ENCODE measurements around the gene HDAC9.

HDAC9 gene

DNA sequence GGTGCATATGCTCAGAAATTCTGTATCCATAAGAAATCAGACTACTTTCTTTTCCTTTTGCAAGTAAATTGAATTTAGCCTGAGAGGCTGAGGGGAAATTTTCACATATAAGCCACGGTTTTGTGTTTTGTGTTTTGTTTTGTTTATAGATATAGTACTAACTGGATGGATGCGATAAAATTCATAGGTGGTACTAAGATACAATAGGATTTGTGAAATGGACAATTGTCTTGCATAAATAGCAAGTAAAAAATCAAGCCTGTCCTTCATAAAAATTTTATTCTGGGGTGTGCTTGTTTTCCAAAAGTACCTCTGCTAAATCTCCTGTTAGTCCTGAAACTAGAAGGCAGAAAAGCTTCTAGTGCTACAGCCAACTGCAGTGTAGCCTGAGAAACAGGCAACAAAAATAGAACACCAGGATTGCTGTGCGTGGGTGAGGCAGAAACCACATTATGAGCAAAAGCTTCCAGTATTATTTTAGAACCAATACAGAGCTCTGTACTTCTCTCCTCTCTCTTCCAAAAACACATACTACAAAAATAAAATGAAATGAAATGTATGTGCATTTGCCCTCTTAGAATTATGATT lies 634 bp upstream of the HDAC9 start:
- peak; percentile 73 for DNase-seq

DNA sequence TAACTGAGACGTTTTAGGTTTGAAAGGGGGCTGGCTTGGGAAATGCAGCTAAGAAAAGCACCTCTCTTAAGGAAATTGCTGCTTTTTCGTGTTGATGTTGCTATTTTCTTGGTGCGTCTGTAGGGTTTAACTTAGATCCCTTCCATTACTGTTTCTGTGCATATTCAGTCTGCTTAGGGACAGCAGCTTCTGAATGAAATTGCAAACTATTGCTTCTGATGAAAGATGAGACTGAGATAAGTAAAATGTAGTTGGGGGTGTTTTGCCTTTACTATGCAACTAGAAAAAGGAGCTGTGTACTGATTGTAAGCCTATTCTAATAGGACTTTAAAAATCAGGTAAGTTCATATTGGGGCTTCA lies 772 bp downstream of the HDAC9 start:
- DNase-seq, result no peak

DNA sequence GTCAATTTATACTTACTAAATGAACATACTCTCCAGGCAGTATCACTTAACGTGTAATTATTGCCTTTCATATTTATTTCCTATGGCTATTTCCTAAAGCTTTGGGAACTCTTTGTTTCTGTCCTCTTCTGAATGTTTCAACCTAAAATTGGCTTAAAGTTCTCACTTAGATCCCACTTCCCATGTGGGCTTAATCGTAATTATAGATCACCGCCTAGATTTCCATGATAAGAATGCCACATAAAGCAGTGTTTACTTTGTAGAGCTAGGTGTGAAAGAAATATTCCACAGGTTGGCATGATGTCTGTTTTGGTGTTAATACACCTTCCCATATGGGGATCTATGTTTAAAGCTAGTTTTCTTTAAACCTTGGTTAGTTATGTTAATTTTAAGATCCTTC lies 1.5 kb downstream of the HDAC9 start:
- DNase-seq, result no peak

DNA sequence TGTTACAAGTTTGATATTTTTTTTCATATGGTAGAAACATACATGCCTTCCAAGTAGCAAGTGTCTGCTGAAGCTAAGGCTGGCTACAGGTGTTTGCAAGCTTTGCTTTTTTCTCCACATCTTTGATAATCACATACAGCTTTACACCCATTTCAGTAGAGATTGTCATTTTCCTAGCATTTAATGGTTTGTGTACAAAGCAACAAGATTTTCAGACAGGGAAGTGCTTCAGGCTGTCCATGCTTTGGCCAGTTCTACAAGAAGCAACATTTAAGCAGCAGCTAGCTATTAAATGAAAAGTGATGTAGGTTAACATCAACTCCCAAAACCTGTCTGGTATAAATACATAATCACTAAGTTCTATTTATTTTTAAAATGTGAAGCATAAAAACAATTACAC lies 2.3 kb downstream of the HDAC9 start:
- no peak for DNase-seq

DNA sequence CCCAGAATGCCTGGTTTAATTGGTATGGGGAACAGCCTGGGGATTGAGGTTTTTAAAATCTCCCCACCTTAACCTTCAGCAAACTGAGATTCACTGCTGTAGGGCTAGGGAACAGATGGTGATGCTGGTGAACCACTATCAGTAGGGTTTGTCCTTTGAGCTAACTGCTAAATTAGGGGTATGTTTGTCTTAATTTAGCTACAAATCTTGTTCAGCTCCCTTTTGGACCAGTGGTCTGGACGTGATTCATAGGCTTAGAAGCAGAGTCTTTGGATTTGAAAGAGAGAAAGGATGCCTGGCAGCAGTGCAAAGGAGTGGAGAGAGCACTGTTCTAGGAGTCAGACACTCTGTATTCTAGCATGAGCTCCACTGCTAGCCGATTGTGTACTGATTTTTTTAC lies 2.8 kb downstream of the HDAC9 start:
- DNase-seq, result no peak

DNA sequence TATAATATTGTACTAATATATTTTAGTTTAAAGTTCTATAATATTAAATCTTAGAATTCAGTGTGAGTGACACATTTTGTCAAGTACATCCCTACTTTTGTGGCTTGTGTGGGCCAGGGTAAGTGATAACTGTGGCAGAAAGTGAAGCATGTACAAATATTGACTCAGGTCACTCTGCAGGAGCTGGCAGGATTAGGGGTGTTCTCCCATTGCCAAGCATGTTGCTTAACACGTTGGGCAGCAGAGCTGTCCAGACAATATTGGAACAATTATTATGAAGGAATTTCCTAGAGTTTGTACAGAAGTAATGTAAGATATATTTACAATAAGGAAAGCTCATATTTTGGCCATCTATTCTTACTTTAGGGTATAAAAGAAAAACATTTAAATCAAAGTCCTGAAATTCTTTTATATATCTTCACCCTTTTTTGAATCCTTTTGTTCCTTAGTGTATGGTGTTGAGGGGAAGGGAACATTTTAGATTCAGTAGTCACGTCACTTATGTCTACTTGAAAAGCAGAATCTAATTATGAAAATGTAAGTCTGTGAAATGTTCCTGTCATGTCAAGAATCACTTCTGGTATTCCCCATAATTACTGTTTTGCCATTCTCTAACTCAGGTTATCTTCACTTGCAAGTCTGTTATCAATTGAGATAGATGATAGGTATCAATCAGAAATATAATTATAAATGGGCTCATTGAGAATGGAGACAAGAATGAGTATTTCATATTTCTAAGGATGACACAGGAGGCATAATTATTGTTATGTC lies 4.0 kb downstream of the HDAC9 start:
- DNase-seq, result no peak

DNA sequence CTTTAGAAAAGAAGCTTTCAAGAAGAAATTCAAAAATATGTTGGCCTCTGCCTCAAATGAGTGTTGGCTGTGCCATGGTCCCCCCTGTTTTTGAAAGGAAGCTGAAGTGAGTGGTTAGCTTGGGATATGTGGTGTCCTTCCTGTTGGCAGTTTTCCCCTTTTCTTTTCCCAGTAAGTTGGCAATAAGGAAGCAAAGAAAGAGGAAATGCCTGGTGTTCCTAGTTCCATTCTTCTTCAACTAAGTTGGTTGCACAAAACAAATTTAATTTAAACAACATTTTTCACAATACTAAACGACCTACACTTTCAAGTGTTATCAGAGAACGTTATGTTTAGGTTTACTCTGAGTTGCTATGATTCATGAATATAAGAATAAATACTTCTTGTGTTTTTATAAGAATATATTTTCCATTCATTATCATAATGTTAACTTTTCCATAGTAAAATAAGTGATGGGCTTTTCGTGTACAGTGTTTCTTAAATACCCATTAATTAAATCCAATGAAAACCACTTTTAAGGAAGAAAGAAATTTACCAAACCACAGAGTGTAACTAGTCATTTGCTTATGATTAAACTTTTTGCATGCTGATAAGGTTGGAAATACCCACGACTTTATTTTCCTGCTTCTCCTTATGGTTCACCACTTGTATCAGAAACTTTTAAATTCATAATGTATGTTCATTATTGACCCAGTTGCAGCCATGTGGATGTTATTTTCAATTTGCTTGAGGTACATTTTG lies 7.7 kb downstream of the HDAC9 start:
- DNase-seq, result no peak

DNA sequence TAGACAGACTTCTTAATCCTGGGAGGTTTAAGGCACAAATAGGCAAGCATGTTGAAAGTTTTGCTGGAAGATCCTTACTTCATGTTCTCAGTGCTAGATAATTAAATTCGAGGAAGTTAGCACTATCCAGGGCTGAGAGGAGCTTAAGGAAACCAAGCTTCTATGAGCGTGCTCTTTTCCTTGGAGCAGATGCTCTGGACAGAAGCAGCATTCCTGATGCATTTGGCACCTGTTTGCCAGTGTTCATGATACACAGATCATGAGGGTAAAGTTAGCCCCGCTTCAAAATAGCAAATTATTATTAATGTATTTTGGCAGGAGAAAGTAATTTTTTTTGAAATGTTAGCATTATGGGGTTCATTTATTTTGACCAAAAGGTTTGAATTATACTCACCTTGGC lies 9.4 kb downstream of the HDAC9 start:
- no peak for DNase-seq

DNA sequence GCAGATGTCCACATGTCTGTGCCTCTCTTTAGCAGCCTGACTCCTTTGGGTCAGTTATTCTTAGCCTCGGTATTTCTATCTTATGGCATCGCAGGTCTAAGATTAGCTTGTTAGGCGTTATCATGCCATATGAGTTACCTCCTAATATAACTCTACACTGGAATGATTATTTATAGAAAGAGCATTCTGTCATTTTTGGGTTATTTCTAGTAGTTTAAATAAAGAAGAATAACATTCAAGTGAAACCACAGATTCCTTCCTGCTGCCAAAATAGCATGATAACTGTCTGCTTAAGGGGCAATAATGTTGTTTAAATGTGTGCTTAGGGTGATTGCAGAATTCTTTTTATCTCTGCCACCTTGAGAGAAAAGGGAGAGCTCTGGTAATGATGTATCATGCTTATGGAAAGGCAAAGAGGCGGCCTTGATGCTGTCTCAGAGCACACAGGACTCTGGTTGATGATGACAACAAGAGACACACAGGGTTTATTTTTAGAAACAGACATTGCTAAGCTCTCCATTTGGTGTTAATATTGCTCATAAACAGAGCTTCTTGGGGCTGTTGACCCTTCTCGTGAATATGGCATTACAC lies 10.4 kb downstream of the HDAC9 start:
- no peak for DNase-seq

DNA sequence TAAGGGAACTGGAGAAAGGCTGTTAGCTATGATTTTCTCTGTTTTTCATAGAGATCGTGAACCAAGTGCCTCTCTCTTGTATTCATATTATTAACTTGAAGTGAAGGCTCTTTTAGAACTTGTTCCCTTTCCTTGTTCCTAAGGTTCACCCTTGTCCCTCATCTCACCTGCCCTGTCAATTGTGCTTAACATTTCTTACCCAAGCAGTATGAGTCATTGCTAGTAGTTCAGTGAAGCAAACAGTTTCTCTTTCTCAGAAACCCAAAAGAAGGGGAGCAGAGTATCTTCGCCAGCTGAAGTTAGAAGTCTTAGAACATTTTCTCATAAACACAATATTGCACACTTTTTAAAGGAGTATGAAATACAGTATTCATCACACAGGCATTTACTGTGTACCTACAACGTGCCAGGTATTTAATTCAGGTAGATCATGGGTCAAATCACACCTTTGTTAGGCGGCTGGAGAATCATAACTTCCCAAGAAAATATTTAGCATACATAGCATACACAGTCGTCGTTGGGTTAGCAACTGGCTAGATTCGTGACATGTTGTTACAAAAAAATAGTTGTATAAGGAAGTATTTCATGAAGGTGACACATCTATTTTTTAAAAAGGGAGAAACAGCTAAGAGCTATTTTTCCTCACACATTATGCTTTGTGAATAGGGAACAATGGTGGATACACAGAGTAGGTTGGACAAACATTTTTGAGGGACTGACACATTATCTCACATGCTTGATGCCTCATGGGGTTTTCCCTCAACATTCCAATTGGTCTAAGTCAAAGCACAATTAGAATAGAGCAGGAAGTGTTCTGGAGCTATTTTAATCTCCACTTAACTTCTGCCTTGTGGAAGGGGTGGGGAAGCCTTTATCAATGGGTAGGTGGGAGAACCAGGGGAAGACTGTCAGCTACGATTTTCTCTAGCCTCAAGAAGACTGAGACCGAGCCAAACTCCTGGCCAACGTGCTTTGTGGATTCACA lies 13.2 kb downstream of the HDAC9 start:
- peak; percentile 94 for DNase-seq

DNA sequence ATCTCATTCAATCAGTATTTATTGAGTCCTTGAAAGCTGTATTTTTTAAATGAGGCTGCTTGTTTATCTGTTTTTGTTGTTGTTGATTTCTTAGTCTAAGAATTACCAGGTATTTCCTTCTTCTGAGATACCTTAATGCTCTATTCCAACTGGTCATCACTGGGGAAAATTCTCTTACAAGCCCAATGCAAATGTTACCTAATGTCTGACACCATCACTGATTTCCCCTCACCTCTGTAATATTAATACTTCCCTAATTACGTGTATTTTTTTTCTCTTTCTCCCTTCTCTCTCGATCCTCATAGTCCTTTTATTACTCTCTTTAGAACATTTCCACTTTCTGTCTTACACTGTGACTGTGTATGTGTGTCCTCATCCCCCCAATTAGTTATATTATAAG lies 13.9 kb downstream of the HDAC9 start:
- DNase-seq, result no peak

DNA sequence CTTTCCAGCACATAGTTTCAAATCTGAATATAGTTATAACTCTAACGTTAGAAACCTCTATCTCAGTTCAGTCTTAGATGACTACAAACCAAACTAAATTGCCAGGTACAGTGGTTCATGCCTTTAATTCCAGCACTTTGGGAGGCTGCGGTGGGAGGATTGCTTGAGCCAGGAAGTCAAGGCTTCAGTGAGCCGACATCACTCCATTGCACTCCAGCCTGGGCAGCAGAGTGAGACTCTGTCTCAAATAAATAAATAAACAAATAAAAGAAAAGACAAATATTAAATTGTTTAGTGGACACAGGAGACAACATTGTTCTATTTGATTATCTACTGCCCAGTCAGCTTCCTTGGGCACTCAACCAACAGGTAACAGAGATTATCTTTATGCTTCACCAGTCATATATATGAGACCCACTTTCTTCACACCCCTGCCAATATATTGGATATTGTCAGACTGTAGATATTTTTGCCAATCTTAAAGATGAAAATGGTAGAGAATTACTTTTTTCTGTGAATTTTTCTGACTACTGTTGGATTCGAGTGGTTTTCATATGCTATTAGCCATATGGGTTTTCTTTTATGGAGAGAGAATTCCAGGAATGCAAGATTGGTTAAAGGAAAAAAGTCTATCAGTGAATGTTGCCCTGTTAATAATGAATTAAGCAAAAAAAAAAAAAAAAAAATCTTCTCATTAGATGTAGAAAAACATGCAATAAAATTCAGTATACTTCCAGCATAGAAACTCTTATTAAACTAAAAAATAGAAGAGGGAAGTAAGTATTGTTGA lies 16.0 kb downstream of the HDAC9 start:
- peak; percentile 56 for DNase-seq

DNA sequence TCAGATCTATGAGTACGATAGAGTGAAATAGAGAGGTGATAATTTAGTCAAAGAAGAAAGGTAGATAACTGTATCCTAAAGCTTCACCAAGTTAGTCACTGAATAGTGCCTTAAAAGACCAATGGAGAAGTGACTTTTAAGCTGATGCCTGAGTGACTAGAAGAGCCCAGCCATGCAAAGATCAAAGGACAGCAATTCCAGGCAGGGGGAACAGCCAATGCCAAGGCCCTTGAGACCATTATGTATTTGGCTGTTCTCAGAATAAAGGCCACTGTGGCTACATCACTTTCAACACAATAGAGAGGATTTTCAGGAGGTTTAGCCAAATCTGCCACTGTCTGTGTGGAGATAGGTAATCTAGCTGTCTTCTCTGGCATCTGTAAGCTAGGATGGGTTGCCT lies 17.8 kb downstream of the HDAC9 start:
- no peak for DNase-seq

DNA sequence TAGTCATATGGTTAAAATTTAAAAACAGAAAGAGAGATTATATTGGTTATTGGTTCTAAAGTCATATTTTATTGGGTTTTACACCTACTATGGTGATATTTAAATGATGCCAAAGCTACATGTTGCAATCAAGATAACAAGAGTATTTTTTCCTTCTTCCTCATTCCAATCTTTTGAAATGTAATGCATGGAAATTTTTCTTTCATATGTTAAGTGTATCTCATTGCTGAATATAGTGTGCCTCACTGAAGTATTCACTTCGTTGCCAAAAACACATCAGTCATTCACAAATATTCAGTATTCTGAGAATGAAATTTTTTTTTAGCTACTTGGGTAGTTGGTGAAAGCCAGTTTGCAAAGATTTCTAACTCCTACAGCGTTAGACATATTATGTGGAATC lies 19.5 kb downstream of the HDAC9 start:
- DNase-seq, result no peak

DNA sequence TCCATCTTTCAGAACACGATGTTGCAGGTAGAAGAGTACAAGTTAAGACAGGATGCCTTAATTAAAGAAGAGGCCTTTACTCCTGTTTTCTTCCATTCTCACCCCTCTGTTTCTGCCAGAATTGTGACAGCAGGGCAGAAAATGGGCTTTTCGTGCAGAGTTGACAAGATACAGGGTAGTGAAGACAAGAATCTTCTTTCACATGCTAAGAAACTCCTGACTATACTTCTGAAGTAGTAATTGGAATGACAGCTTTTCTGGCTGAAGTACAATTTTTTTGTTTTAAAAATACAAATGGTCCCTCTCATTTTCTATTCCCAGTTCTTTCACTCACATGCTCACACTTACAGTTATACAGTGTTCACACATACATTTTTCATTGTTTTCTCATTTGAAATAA lies 22.1 kb downstream of the HDAC9 start:
- no peak for DNase-seq

DNA sequence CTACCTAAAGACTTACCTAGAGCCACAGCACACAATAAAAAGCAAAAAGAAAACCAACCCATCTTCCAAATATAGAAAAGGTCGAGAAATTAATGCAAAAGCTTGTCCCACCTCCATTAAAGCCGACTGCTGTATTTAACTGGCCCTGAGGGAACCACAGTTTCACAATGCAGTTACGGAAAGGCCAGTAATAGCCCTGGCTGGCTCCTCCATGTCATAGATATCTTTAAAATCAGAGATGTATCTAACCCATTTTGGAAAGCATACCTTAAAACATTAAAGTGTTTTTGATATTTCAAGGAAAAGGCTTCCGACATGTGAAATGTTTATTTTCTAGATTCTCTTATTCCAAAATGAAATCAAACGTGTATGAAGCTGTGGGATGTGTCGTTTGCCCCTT lies 23.0 kb downstream of the HDAC9 start:
- DNase-seq, result no peak

DNA sequence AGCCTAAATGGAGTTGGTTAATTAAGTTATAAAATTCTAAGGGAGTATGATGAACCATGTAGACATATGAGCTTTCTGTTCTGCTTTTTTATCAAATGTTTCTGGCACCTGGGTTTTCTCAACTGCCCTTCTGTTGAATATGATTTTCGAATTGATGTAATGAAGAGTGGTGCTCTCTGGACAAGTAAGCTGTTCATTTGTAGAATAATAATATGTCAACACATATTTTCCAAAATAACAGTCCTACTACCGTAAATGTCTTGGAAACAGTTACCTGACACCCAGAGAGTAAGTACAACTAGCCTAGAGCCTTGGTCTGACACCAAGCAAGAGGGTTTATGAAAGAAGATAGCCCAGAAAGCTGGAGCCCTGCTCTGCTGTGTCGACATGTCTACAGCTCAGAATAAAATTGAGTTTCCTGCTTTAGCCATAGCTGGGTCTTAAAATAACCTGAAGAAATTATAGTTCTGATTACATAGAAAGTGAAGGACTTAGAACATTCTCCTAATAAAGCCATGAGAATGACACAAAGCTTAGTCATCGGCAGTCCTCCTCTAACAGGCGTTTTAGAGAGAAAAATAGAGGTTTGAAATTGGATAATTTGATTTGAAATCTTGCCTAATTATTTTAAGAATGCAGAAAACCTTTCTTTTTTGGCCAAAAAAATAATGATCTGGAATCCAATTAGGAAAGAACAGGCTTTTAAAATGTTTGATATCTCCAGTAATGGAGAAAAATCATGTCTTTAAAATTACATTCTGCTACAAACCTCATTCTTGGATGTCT lies 25.1 kb downstream of the HDAC9 start:
- peak; percentile 19 for DNase-seq

DNA sequence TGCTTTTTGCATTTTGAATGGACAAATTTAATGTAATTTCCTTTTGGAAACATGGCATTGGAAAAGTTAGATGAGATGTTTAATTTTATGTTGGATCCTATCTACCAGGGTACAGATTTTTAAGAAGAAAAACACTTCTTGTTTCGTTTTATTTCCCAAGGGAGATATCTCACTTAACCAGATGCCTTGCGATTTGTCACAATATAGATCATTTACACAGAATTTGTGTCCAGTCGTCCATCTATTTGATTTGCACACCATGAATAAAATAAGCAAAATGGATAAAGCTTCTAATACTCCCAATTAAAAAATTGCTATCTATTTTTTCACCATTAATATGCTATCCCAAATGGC lies 25.7 kb downstream of the HDAC9 start:
- no peak for DNase-seq

DNA sequence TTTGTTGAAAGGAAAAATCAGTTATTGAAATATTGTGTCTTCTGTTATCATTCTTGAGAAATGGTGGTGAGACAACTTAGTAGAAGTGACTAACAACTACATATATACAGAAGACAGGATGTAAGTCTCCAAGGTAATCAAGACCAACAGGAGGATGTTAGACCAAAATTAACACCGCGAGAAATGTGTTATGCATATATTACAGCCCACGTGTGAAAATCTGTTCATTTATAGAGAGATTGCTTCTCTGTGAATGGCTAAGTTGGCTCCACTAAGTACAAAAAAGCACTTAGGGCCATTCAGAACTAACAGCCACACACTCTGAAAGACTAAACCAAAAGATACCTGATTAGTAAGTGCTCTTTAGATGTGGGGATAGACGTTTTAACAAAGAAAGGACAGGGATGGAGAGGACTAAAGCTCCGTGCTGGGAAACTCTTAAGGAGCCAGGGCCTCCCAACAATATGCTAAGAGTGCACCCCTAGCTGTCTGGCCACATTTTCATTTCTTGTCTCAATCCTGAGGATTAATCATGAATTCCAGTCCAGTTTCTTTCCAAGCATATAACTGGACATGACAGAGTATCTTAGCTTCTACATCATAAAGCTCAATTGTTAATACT lies 26.5 kb downstream of the HDAC9 start:
- no peak for DNase-seq

DNA sequence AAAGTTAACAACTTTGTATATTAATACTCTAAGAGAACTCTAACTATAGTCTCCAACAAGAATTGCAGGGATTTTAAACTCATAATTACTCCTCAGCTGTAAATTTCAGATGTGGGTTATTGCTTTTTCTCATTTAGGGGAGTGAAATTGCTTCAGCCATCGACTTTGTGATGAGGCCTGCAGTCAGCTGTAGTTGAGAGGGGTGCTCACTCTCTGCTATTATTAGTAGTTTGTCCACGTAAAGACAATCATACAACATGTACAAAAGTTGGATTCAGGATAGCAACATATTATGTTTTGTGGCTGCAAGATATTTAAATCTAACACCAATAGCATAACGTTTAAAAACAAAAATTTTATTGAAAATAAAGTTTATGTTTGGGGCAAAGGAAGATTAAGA lies 28.7 kb downstream of the HDAC9 start:
- no peak for DNase-seq

Data from kidney glomerular epithelial cell (primary cell).